ENCODE measurements around the gene HADH. TPM values are rescaled to one million over a fixed set of nuclear protein-coding genes. Genes with fewer than 3 reads are reported as not detected.

Gene HADH
- total RNA-seq, 1 donor, result 5.7 TPM

- no peak overlapping the region for H3K4me3 ChIP-seq (ENCODE audit: low read length)
- H3K4me1 ChIP-seq (ENCODE audit: insufficient read depth, low read length), result peaks cover 17% of the 10 kb centered on the region
- H3K9me3 ChIP-seq (ENCODE audit: low read depth, low read length), result no peaks in the 10 kb centered on the region
- H3K27me3 ChIP-seq (ENCODE audit: insufficient read depth, low read length), result no peaks in the 10 kb centered on the region
These were observed 63.6 kb downstream of the HADH start for GRCh38 chr4:108053251-108053711.

GRCh38 chr4:108054025-108054638, 64.4 kb downstream of the HADH start:
- H3K4me3 ChIP-seq (ENCODE audit: low read length), result no peak overlapping the region
- H3K9me3 ChIP-seq (ENCODE audit: low read depth, low read length), result no peaks in the 10 kb centered on the region
- peaks cover 17% of the 10 kb centered on the region for H3K4me1 ChIP-seq (ENCODE audit: insufficient read depth, low read length)
- no peaks in the 10 kb centered on the region for H3K27me3 ChIP-seq (ENCODE audit: insufficient read depth, low read length)

DNA sequence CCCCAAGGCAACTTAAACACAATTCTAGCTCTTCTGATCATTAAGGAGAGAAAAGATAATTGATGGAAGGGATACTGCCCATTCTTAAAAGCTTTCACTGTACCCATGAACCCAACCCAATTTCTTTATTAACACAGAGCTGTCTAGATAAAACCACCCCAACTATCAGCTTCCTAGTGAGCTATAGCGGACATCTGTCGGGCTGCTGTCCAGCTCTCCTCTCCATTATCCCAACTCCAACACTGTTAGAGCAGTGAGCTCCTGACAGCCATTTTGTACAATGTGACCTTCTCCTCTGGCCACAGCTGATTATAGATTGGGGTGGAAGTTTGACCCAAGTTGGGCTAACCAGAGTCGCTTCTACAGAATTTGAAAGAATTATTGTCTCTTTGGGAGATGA, 66.1 kb downstream of the HADH start:
- H3K4me3 ChIP-seq (ENCODE audit: low read length), result no peak overlapping the region
- no peaks in the 10 kb centered on the region for H3K9me3 ChIP-seq (ENCODE audit: low read depth, low read length)
- no peaks in the 10 kb centered on the region for H3K27me3 ChIP-seq (ENCODE audit: insufficient read depth, low read length)
- peaks cover 17% of the 10 kb centered on the region for H3K4me1 ChIP-seq (ENCODE audit: insufficient read depth, low read length)

GRCh38 chr4:108056418-108056817, 66.7 kb downstream of the HADH start:
- H3K4me1 ChIP-seq (ENCODE audit: insufficient read depth, low read length), result peaks cover 13% of the 10 kb centered on the region
- H3K4me3 ChIP-seq (ENCODE audit: low read length), result no peak overlapping the region
- no peaks in the 10 kb centered on the region for H3K27me3 ChIP-seq (ENCODE audit: insufficient read depth, low read length)
- no peaks in the 10 kb centered on the region for H3K9me3 ChIP-seq (ENCODE audit: low read depth, low read length)

DNA sequence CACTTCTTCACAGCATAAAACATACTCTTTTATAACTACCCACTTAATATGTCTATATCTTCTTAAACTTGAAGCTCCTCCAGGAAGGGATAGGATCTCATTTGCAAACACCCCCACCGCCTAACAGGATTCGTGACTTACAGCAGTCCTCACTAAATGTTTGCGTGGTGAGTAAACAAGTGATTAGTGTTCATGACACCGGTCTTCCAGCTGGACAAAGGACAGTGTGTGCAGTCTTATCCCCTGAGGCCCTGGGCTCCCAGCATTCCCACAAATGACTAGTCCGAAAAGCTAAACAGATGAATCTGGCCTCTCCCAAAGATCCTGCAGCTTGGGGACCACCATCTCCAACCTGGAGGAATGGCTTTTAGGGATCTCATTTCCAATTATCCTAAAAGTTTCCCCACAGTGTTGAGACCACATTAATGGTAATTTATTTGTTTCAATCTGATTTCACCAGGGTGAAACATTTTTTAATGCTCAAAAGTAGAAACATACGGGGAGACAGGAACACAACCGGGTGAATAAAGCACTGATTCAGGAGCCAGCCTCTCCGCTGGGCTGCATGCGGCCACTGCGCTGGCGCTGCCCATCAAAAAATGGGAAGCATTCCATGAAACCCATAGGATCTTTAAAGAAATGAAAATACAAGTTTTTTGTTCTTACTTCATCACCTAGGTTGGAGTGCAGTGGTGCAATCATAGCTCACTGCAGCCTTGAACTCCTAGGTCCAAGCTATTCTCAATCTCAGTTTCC, 69.2 kb downstream of the HADH start:
- Histone ChIP-seq H3K9me3 (ENCODE audit: low read depth, low read length) (no peaks in the 10 kb centered on the region), H3K4me3 (ENCODE audit: low read length) (no peak overlapping the region), H3K27me3 (ENCODE audit: insufficient read depth, low read length) (no peaks in the 10 kb centered on the region), H3K4me1 (ENCODE audit: insufficient read depth, low read length) (peaks cover under 1% of the 10 kb centered on the region)

GRCh38 chr4:108060164-108060563, 70.5 kb downstream of the HADH start:
- no peaks in the 10 kb centered on the region for H3K4me1 ChIP-seq (ENCODE audit: insufficient read depth, low read length)
- H3K27me3 ChIP-seq (ENCODE audit: insufficient read depth, low read length), result no peaks in the 10 kb centered on the region
- H3K9me3 ChIP-seq (ENCODE audit: low read depth, low read length), result no peaks in the 10 kb centered on the region
- H3K4me3 ChIP-seq (ENCODE audit: low read length), result no peak overlapping the region

DNA sequence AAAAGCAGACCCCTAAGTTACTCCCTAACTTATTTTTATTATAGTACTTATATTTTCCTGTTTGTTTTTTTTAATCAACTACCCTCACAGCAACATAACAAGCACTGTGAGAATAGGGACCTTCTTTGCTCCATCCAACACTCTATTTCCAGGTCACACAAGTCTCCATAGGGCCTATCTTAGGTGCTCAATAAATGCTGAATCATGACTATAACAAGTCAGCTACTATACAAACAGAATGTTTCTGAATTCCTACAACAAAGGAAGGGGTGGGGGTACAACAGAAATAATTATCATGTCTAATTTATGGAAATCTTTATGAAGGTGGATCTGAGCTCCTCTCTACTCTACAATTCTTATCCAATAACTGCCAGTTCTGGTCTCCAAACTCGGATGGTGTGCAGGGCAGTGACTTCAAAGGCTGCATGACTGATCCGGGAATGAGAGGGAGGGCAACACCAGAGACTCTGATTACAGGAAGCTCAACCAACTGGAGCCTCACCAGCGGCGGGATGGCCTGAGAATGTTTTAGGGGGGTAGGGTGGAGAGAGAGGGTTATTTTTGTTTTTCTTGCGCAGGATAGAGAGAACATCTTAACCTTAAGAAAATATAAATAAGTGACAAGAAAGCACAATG, 71.1 kb downstream of the HADH start:
- Histone ChIP-seq H3K4me3 (ENCODE audit: low read length) (no peak overlapping the region), H3K27me3 (ENCODE audit: insufficient read depth, low read length) (no peaks in the 10 kb centered on the region), H3K9me3 (ENCODE audit: low read depth, low read length) (no peaks in the 10 kb centered on the region), H3K4me1 (ENCODE audit: insufficient read depth, low read length) (no peaks in the 10 kb centered on the region)

- no peak overlapping the region for H3K4me3 ChIP-seq (ENCODE audit: low read length)
- no peaks in the 10 kb centered on the region for H3K27me3 ChIP-seq (ENCODE audit: insufficient read depth, low read length)
- peaks cover 14% of the 10 kb centered on the region for H3K4me1 ChIP-seq (ENCODE audit: insufficient read depth, low read length)
- H3K9me3 ChIP-seq (ENCODE audit: low read depth, low read length), result no peaks in the 10 kb centered on the region
These were observed 78.8 kb downstream of the HADH start for GRCh38 chr4:108068442-108068841.

- no peaks in the 10 kb centered on the region for H3K27me3 ChIP-seq (ENCODE audit: insufficient read depth, low read length)
- H3K4me1 ChIP-seq (ENCODE audit: insufficient read depth, low read length), result peaks cover 14% of the 10 kb centered on the region
- no peaks in the 10 kb centered on the region for H3K9me3 ChIP-seq (ENCODE audit: low read depth, low read length)
- no peak overlapping the region for H3K4me3 ChIP-seq (ENCODE audit: low read length)
These were observed 81.1 kb downstream of the HADH start for GRCh38 chr4:108070775-108071174.

- Histone ChIP-seq H3K4me3 (ENCODE audit: low read length) (no peak overlapping the region), H3K4me1 (ENCODE audit: insufficient read depth, low read length) (peaks cover 14% of the 10 kb centered on the region), H3K27me3 (ENCODE audit: insufficient read depth, low read length) (no peaks in the 10 kb centered on the region), H3K9me3 (ENCODE audit: low read depth, low read length) (no peaks in the 10 kb centered on the region)
These were observed 82.6 kb downstream of the HADH start for GRCh38 chr4:108072300-108072699.

GRCh38 chr4:108078024-108078733, 88.5 kb downstream of the HADH start:
- Histone ChIP-seq H3K4me3 (ENCODE audit: low read length) (no peak overlapping the region), H3K4me1 (ENCODE audit: insufficient read depth, low read length) (peaks cover 6% of the 10 kb centered on the region), H3K27me3 (ENCODE audit: insufficient read depth, low read length) (no peaks in the 10 kb centered on the region), H3K9me3 (ENCODE audit: low read depth, low read length) (no peaks in the 10 kb centered on the region)

- H3K4me3 ChIP-seq (ENCODE audit: low read length), result no peak overlapping the region
- H3K27me3 ChIP-seq (ENCODE audit: insufficient read depth, low read length), result no peaks in the 10 kb centered on the region
- peaks cover 6% of the 10 kb centered on the region for H3K4me1 ChIP-seq (ENCODE audit: insufficient read depth, low read length)
- H3K9me3 ChIP-seq (ENCODE audit: low read depth, low read length), result no peaks in the 10 kb centered on the region
These were observed 91.1 kb downstream of the HADH start for GRCh38 chr4:108080747-108081146.

- H3K4me1 ChIP-seq (ENCODE audit: insufficient read depth, low read length), result peaks cover 6% of the 10 kb centered on the region
- no peak overlapping the region for H3K4me3 ChIP-seq (ENCODE audit: low read length)
- no peaks in the 10 kb centered on the region for H3K27me3 ChIP-seq (ENCODE audit: insufficient read depth, low read length)
- H3K9me3 ChIP-seq (ENCODE audit: low read depth, low read length), result no peaks in the 10 kb centered on the region
These were observed 91.6 kb downstream of the HADH start for GRCh38 chr4:108081256-108081655.
